ENCODE data around the gene IL31.
"Not testable (repeated sequence)": the region's sequence is repeated elsewhere in the genome, so short reads cannot be mapped to it uniquely, and the experiment has no call there.

Gene IL31

GRCh38 chr12:122174155-122174845 is at the start of gene IL31:
Gene IL31, minus strand, starts transcription at chr12:122174221. Its CDS starts 49 bp downstream, at chr12:122174172.
- DNase-seq (ENCODE audit: low read depth in 1 of 2, low spot score in 1 of 2): no peak

DNA sequence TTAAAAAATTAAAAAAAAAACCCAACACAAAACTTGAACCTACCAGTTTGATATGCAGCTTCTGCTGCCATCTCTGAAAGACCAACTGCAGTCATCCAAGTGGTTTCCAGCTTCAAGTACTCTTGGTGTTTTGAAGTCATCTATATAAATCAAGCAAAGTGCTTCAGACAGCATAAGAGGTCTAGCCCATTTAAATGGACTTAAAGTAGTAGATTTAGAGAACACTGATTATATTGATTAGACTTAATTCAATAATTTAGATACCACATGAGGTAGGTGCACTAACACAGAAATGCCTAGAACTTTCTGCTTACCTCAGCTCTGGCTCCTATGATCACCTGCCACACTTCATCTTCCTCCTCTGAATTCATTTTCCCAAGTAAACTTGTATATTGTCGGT is 42.4 kb upstream of the IL31 start:
- DNase-seq (ENCODE audit: low read depth in 1 of 2, low spot score in 1 of 2): no peak

GRCh38 chr12:122215771-122216170 is 41.8 kb upstream of the IL31 start:
- no peak for DNase-seq (ENCODE audit: low read depth in 1 of 2, low spot score in 1 of 2)

- no peak for DNase-seq (ENCODE audit: low read depth in 1 of 2, low spot score in 1 of 2)
Measured at GRCh38 chr12:122208073-122208820, 34.2 kb upstream of the IL31 start.

DNA sequence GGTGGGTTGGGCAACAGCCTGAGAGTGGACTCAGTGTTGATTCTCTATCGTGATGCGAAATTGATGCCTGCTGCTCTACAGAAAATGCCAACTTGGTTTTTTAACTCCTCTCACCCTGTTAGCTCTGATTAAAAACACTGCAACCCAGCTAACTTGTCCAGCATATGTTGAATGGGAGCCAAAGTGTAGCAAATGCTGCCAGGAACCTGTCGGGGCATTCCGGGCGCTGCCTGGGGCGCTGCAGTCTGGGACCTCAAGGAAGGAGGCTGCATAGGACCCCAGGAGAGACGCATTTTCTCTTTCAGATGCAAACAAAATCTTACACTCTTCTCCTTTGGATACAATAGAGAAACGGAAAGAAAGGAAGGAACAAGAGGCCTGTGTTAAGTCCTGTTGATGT is 33.4 kb upstream of the IL31 start:
- no peak for DNase-seq (ENCODE audit: low read depth in 1 of 2, low spot score in 1 of 2)

DNA sequence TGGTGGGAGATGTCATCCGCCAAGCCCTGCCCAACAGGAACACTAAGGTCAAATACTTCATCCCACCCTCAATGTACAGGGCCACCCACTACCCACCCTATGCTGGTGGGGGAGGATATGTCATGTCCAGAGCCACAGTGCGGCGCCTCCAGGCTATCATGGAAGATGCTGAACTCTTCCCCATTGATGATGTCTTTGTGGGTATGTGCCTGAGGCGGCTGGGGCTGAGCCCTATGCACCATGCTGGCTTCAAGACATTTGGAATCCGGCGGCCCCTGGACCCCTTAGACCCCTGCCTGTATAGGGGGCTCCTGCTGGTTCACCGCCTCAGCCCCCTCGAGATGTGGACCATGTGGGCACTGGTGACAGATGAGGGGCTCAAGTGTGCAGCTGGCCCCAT is 33.0 kb upstream of the IL31 start:
- no peak for DNase-seq (ENCODE audit: low read depth in 1 of 2, low spot score in 1 of 2)

GRCh38 chr12:122206111-122206881 is 32.3 kb upstream of the IL31 start:
- DNase-seq (ENCODE audit: low read depth in 1 of 2, low spot score in 1 of 2): no peak

DNA sequence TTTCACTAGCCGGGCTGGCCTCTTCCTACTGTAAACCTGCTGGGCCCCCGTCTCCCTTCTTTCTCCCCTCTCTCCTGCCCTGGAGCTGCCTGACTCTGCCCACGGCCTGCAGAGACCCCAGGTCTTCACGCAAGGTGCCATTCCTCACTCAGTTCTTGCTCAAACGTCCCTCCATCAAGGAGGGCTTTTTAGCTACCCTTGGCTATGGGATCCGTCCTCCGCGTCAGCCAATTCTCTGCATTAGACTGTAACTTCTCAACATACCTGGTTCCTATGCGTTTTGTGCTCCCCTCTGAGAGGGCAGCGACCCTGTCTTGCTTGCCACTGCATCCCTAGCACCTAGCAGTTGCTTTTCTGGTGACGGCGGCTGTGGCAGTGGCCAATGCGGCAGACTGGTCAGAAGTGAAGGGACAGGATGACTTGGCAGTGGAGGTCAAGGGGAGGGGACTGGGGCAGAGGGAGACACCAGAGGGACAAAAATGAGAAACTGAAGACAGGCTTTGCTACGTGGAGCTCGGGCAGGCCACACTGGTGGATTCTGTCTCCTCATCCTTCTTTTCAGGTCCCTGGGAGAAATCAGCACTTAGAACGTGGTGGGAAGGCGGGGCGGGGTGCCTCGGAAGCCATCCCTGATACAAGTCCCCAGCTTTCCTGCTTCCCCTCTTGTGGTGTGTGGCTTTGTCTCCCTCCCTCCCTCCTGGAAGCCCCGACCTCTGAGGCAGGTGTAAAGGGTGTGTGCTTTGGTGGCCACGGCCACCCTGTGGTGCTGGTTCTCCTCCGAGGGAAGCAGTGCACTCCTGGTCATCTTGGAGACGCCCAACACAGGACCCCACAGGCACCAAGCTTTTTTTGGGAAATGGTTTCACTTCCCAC is 31.3 kb upstream of the IL31 start:
- DNase-seq (ENCODE audit: low read depth in 1 of 2, low spot score in 1 of 2): no peak

- DNase-seq (ENCODE audit: low read depth in 1 of 2, low spot score in 1 of 2): no peak
Measured at GRCh38 chr12:122204167-122205052, 30.4 kb upstream of the IL31 start.

DNA sequence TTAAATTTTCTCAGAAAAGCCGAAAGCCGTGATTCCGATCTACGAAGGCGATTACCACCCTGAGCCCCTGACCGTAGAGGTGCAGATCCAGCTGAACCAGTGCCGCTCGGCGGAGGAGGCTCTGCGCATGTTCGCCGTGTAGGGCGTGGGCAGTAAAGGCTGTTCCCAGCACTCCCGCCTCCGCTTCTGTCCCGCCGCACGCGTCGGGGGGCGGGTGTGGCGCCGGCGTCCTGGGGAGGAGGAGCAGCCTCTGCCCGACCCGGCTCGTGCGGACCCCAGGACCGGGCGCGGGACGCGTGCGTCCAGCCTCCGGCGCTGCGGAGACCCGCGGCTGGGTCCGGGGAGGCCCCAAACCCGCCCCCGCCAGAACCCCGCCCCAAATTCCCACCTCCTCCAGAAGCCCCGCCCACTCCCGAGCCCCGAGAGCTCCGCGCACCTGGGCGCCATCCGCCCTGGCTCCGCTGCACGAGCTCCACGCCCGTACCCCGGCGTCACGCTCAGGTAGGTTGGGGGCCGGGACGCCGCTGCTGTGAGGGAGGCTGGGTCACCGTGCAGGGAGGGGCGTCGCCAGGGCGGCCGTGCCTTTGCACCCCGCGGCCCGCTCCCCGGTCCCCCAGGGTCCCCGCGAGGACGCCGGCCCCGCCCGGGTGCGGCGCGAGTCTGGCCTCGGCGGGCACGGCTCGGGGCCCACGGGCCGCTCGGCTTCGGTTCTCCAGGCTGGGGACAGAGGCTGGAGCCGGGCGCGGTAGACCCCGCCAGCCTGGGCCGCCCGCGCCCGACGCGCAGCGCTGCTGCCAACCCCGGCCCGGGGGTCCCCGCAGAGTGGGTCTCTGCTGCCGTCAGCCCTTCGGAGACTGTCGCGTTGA is 29.5 kb upstream of the IL31 start, which contains the start of gene B3GNT4:
Gene B3GNT4, plus strand, starts transcription at position 409 of the 866 bp plus-strand sequence. CDS start 910 bp downstream, outside the sequence.
- peak; percentile 42 to 44 for DNase-seq (ENCODE audit: low read depth in 1 of 2, low spot score in 1 of 2)

GRCh38 chr12:122202811-122203210 is 28.8 kb upstream of the IL31 start:
- DNase-seq (ENCODE audit: low read depth in 1 of 2, low spot score in 1 of 2): not testable (repeated sequence)

DNA sequence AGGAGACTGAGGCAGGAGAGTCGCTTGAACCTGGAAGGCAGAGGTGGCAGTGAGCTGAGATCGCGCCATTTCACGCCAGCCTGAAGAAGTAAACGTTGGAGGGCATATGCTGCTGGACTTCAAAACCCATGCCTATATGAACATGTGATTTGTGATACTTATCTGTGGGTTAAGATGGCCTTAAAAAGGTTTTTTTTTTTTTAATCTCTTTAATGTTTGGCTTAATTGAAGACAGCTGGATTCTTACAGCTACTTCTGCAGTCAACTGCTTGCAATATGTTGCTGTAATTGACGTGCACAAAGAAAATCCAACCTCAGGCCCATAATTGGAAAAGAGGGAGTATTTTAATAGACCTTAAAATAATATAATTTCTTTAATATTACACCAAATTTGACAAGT is 28.0 kb upstream of the IL31 start:
- no peak for DNase-seq (ENCODE audit: low read depth in 1 of 2, low spot score in 1 of 2)

DNA sequence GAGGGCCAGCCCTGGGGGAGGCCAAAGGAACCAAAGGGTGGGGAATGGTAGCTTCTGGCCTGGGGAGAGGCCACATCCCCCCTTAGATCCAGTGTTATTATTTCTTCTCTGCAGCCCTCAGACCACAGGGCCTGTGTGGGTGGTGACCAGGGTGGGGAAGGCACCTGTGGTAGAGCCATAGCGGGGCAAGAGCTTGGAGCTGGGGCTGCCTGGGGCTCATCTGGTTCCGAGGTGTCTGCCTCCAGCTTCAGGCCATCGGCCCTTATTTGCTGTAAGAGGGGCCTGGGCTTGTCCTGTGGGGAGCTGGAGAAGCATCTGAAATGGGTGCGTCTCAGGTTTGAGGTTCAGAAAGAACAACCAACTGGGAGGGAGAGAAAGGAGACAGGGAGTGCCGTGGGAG is 27.4 kb upstream of the IL31 start:
- DNase-seq (ENCODE audit: low read depth in 1 of 2, low spot score in 1 of 2): no peak

DNA sequence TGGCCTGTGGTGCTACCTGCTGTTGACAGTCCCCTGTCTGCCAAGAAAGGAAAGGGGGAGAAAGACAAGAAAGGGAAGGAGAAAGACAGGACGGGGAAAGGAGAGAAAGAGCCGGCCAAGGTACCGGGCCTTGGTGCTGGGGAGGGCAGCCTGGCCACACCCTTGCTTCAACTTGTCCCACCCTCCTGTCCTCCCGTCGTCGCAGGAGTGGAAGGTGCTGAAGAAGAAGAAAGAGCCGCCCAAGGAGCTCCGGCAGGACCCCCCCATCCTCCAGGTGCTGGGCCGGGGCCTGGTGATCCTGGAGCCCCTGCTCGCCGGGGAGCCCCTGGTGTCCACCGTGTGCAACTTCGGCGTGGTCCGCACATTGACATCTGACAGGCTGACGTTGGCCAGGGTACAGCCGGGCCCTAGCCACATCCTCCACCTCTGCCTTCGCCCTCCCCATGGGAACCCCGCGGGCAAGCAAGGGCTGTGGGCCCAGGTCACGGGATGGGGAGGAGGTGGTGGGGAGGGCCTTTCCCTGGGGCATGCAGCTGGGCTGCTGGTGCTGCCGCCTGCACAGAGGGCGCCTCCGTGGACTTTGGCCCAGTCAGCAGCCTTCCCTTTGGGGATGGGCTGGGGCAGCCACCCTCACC is 26.6 kb upstream of the IL31 start:
- DNase-seq (ENCODE audit: low read depth in 1 of 2, low spot score in 1 of 2): no peak

DNA sequence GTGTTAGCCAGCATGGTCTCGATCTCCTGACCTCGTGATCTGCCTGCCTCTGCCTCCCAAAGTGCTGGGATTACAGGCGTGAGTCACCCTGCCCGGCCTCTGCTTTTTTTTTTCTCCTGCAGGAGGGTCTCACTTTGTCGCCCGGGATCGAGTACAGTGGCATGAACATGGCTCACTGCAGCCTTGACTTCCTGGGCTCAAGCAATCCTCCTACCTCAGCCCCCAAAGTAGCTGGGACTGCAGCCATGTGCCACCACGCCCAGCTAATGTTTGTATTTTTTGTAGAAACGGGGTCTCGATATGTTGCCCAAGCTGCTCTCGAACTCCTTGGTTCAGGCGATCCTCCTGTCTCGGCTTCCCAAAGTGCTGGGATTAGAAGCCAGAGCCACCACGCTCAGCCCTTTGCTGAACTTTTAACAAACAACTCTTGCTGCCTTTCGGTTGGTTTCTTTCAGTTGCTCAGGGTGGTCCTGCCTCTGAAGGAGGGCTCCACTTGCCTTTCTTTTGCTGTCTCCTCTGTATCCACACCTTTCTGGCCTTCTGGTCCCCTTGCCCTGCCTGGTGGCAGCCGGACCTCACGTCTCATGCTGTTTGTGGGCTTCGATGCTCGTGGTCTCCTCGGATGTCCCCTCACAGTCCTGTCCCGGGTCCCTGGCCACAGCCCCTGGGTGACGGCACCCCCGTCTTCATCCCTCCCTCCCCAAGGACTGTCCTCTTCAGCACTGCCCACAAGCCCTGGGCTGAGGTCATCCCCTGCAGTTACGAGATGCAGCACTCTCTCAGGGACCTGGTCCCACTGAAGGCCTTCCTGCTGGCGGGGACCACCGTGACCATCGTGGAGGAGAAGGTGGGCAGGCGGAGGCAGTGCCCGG is 25.7 kb upstream of the IL31 start:
- no peak for DNase-seq (ENCODE audit: low read depth in 1 of 2, low spot score in 1 of 2)

DNA sequence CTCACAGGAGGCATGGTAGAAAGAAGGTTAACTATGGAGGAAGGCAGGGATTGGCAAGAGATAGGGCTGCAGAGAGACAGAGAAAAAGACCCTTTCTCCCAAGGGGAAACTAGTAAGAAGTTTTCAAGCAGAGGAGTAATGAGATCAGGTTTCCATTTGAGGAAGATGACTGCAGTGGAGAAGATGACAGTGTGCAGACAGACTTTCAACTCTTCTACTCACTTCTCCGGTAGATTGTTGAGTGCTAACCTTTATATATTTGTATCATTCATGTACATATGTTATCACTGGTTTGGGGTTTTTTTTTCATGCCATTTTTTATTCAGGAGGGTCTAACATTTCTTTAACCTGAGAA is 23.6 kb upstream of the IL31 start:
- DNase-seq (ENCODE audit: low read depth in 1 of 2, low spot score in 1 of 2): no peak

DNA sequence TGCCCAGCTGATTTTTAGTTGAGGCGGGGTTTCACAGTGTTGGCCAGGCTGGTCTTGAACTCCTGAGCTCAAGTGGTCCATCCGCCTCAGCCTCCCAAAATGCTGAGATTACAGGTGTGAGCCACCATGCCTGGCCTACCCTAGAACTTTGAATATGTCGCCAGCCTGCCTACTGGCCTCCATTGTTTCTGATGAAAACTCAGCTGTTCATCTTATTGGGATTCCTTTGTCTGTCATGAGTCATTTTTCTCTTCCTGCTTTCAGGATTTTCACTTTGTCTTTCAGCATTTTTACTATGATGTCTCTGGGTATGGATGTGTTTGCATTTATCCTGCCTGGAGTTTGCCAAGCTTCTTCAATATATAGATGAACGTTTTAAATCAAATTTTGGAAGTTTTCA is 21.4 kb upstream of the IL31 start:
- no peak for DNase-seq (ENCODE audit: low read depth in 1 of 2, low spot score in 1 of 2)

GRCh38 chr12:122194804-122195203 is 20.8 kb upstream of the IL31 start:
- no peak for DNase-seq (ENCODE audit: low read depth in 1 of 2, low spot score in 1 of 2)

Measured in activated T-helper 1 cell treated with anti-CD3 and anti-CD28 coated beads, Interleukin-2, amount 50 U/mL, for 16 hours (primary cell).